ENCODE measurements around the gene RPL23. TPM values are rescaled to one million over a fixed set of nuclear protein-coding genes. Genes with fewer than 3 reads are reported as not detected.

The RPL23 gene
- total RNA-seq, 2 donors from 2014 or later = 1,602 to 2,658 TPM

DNA sequence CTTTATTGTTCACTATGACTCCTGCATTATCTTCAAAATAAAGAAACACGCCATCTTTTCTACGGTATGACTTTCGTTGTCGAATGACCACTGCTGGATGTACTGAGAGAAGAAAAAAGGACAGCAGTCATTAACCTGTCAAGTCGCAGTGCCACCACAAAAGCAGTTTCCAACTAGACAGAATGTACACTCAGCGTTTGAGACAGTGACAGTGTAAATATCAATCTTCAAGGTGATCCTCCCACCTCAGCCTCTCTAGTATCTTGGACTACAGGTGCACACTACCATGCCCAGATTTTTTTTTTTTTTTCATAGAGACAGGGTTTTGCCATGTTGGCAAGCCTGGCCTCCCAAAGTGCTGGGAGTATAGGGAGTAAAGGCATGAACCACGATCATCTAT, 3.1 kb downstream of the RPL23 start:
- no peak for ATAC-seq
- no peak for DNase-seq (ENCODE audit: low spot score in 2 of 2)
- peaks cover 45 to 55% of the 10 kb centered on the region in 2 donors for H3K36me3 Mint-ChIP-seq
- H3K27ac Mint-ChIP-seq = peak overlapping the region in 1 of 2 donors; percentile 83
- H3K9me3 Mint-ChIP-seq = no peaks in the 10 kb centered on the region

DNA sequence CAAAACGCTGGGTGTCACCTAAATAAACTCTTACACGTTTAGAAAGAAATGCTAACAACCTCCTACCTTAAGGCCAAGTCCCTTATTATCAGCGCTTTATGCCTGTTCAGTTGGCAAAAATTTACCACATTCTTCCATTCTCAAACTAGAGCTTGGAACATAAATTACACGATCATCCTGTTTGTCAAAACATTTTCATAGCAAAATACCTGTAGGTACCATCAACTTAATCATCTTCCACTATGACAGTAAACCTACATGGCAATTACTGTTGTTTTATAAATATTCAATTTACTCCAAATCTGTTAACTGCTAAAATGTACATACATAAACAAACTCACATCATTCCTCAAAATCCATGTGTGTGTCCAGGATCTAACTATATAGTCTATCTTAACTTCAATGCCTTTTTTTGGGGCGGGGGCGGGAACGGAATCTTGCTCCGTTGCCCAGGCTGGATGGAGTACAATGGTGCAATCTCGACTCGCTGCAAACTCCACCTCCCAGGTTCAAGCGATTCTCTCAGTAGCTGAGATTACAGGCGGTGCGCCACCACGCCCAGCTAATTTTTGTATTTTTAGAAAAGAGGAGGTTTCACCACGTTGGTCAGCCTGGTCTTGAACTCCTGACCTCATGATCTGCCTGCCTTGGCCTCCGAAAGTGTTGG, 4.4 kb downstream of the RPL23 start:
- peak overlapping the region in 1 of 2 donors; percentile 40 for H3K27ac Mint-ChIP-seq
- DNase-seq (ENCODE audit: low spot score in 2 of 2) = no peak
- peaks cover 45 to 55% of the 10 kb centered on the region in 2 donors for H3K36me3 Mint-ChIP-seq
- no peak for ATAC-seq
- H3K9me3 Mint-ChIP-seq = no peaks in the 10 kb centered on the region

DNA sequence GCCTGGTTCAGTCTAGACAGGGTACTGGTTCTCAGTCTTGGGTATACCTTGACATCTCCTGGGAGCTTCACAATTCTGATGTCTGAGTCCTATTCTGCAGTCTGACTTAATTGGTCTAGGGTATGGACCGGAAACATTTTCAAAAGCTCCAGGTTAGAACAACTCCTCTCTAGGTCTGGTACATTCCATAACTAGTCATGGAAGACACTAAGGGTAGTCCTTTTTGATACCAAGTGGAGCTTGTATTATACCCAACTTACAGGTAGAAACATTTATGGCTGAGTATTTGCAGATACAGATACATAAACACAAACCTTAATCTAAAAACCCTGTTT, 5.0 kb downstream of the RPL23 start:
- ATAC-seq = no peak
- Mint-ChIP-seq H3K27ac (no peak overlapping the region), H3K9me3 (no peaks in the 10 kb centered on the region), H3K36me3 (peaks cover 44 to 51% of the 10 kb centered on the region in 2 donors)
- no peak for DNase-seq (ENCODE audit: low spot score in 2 of 2)

DNA sequence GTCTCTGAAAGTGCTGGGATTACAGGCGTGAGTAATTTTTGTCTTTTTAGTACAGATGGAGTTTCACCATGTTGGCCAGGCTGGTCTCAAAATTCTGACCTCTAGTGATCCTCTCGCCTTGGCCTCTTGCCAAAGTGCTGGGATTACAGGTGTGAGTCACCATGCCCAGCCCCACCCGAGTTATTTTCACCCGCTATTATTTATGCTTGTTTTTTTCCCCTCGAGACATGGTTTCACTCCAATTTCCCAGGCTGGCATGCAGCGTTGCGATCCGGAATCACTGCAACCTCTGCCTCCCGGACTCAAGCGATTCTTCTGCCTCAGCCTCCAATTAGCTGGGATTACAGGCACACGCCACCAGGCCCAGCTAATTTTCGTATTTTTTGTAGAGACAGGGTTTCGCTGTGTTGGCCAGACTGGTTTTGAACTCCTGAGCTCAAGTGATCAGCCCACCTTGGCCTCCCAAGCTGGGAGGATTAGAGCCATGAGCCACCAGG, 9.2 kb downstream of the RPL23 start:
- Mint-ChIP-seq H3K9me3 (no peaks in the 10 kb centered on the region), H3K36me3 (peaks cover 6 to 10% of the 10 kb centered on the region in 2 donors), H3K27ac (no peak overlapping the region)
- no peak for DNase-seq (ENCODE audit: low spot score in 2 of 2)
- ATAC-seq = no peak

DNA sequence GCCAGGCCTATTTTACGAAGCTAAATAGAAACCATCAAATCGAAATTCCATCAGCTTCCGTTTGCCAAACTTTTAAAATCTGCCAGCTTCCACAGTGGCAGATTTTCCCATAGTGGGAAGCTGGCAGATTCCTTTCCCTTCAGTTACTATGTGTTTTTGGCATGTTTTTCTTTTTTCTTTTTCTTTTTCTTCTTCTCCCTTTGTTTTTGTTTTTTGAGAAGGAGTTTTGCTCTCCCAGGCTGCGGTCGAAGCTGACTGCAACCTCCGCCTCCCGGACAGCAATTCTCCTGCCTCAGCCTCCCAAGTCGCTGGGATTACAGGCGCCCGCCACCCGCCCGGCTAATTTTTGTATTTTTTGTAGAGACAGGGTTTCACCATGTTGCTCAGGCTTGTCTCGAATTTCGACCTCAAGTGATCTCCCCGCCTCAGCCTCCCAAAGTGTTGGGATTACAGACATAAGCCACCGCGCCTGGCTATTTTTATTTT, 27.7 kb downstream of the RPL23 start:
- Mint-ChIP-seq H3K9me3 (no peaks in the 10 kb centered on the region), H3K27ac (peak overlapping the region; percentile 98 to 100), H3K36me3 (peaks cover 6 to 9% of the 10 kb centered on the region in 2 donors)
- ATAC-seq = no peak
- no peak for DNase-seq (ENCODE audit: low spot score in 2 of 2)

DNA sequence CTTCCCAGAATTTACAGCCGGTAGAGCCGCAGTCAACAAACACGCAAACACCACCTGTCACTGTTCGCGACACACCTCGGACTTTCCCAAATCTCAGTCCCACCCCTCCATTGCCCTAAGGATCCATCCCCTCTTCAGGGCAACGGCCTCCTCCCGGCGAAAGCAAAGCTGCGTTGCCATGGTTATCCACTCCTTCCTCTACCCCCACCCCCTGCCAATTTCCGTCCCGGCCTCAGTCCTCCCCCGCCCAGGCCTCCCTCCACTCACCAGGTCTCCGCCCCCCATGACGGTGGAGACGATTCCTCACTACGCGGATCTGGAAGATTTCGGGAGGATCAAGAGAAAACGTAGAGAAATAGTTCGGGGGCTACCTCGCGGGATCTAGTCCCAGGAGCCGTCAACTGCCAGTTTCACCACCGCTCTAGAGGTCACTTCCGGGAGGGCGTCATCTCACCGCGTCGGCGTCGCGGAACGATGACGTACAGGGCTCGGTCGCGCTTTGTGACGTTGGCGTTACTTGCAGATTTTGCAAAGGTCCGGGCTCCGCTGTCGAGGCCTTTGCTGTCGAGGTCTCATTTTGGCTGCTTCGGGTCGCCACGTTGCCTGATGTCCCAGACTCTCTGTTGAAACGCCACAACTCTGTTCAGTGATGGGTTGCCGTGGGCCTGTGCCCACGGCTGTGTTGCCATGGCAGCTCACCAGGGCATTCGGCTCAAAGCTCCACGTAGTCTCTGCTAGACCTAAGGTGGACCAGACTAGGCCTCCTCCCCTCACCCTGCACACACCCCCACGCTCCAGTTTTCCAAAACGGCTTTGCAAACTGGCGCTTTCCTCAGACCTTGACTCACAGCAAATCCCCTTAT, 28.4 kb downstream of the RPL23 start, which contains the start of gene CWC25:
Gene CWC25, minus strand, starts transcription at position 423 of the 863 bp plus-strand sequence. Its CDS starts 138 bp downstream, at position 285.
- peak; percentile 86 to 90 for ATAC-seq
- DNase-seq (ENCODE audit: low spot score in 2 of 2) = peak; percentile 98
- Mint-ChIP-seq H3K27ac (peak within 1 kb of the TSS; percentile 98 to 100), H3K36me3 (peaks cover 6 to 9% of the 10 kb centered on the region in 2 donors), H3K9me3 (no peaks in the 10 kb centered on the region)

DNA sequence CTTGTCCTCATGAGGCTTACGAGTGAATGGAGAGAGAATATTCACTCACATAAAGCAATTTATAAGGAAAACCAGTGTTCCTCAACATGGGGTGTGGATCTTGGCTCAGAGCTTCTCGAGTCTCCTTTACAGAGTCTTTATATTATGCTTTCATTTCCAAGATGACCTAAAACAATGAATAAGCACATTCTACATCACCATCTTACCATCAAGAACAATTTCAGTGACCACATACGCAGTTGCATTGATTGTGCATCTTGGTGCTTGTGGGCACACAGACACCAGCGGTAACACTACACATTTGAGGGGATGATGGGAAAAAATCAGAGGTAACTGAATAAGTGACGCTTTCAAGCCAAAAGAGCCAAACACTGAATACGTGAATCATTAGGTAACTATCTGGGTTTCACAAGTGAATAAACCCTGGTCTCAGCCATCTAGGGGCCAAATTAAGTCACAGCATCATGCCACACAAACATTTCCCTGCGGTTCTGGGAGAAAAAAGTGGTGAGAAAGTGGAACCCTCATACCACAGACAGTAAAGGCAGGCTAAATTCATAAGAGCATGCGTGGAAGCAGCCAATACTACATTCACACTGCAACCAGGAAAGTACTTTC, 37.8 kb downstream of the RPL23 start:
- Mint-ChIP-seq H3K36me3 (peaks cover 5 to 12% of the 10 kb centered on the region in 2 donors), H3K9me3 (no peaks in the 10 kb centered on the region), H3K27ac (peak overlapping the region in 1 of 2 donors; percentile 66)
- ATAC-seq = peak; percentile 82 to 83
- DNase-seq (ENCODE audit: low spot score in 2 of 2) = peak in 1 of 2 donors; percentile 17

DNA sequence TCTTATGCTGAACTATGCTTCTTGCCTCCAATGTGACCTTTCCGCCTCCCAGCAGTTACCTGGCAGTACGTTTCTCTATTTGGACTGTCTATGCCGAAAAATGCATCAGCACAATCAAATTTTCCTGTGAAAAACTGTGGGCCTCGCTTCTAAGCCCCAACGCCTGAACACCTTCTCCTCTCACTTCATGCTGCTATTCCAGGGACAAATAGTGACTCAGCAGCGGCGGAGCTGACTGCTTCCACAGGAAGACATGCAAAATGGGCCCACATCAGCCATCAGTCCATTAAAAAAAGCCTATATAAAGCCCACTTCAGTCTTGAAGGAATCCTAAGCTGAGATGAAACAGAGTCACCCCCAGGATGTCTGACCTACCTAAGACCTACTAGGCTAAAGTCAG, 43.7 kb downstream of the RPL23 start:
- no peak for ATAC-seq
- Mint-ChIP-seq H3K9me3 (no peaks in the 10 kb centered on the region), H3K36me3 (peaks cover 12 to 14% of the 10 kb centered on the region in 2 donors), H3K27ac (no peak overlapping the region)
- no peak for DNase-seq (ENCODE audit: low spot score in 2 of 2)

DNA sequence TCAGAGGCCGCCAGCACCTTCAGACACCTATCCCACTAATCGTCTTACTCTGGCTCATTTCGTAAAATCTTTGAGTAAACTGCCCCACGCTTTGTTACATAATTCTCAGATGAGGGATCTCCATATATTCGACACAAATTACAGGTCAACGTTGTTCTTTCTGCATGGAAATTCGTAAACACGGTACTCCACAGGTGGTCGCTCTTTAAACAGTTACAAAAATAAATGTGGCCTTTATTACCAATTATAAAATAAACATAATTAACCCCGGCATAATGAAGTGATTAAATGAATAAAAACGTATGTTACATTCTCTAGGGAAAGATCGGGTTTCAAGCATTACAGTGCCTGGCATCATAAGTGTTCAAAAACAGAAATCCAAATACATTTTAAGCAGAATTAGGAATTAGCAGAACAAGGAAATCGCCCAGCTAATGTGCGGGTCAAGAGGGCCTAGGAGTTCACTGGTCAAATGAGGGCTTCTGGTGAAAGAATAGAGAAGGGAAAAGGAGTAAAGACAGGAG, 53.2 kb downstream of the RPL23 start:
- Mint-ChIP-seq H3K9me3 (no peaks in the 10 kb centered on the region), H3K27ac (peak overlapping the region; percentile 88 to 95), H3K36me3 (peaks cover 22 to 41% of the 10 kb centered on the region in 2 donors)
- DNase-seq (ENCODE audit: low spot score in 2 of 2) = no peak
- no peak for ATAC-seq

DNA sequence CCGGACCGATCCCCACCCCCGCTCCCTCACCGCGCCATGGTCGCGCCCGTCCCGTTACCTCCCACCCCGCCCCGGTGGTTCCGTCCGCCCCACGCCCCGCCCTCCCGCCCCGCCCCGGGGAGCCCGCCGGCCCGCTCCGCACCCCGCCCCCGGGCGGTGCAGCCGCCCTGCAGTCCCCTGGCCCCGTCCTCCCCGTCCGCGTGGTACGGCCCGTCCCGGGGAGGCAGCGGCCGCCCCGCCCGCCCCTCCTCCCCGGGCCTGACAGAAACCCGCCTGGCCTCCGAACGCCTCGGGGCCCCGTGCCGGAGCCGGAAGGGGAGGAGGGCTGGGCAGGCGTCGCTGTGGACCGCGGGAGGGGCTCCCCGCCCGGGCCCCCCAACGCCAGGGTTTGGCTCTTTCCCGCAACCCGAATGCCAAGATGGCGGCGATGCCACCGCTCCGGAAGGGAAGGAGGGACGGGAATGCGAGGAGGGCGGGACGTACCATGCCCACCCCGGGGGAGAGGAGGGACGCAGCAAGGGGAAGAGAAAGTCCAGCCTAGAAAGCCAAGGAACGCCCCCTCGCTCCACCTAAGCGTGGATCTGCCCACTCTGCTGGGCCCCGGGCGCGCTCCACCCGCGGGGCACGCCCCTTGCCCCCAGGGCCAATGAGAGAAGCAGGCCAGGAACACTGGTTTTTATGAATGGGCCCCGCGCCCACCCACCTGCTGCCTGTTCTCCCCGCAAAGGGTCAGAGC, 53.9 kb downstream of the RPL23 start, which contains the start of gene PIP4K2B:
Gene PIP4K2B, minus strand, starts transcription at position 56 of the 736 bp plus-strand sequence. CDS start 132 bp downstream, outside the sequence.
- H3K36me3 Mint-ChIP-seq = peaks cover 22 to 41% of the 10 kb centered on the region in 2 donors
- peak; percentile 83 to 87 for ATAC-seq
- H3K27ac Mint-ChIP-seq = peak within 1 kb of the TSS; percentile 95 to 98

DNA sequence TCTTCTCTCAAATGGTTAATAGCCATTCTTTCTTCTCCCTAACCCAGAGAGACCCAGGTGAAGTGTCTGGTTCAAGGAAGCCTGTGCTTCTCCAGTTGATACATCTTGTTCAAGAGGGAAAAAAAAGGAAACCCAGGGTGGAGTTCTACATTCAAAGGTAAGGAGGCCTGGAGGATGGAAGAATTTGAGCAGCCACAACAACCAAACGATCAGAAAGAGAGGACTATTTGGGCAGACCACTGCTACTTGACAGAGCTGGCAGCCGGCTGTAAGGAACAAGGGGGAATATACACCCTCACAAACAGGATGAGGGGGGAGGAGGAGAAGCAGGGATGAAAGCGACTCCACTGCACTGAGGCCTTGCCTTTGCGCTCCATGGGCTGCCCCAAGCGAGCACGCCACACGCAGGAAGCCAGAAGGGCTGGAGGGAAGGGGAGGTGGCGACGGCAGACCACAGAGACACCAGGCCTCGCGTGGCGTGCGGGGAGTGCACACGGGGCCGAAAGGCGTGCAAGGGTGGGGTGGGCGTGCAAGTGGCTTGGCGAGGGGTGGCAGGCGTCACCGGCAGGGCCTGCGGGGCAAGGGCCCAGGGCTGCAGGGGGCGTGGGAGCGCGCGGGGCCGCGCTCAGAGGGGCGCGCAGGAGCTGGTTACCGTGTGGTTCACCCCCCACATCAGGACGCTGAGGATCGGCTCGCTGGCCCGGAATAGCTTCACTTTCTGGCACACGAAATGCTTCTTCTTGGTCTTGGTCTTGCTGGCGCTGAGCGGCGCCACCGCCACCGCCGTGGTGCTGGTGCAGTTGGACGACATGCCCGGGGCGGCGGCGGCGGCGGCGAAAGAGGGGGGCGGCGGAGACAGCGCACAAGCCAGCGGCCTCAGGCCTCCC, 54.7 kb downstream of the RPL23 start:
- H3K9me3 Mint-ChIP-seq = no peaks in the 10 kb centered on the region
- peak overlapping the region; percentile 95 to 98 for H3K27ac Mint-ChIP-seq
- DNase-seq (ENCODE audit: low spot score in 2 of 2) (peak; percentile 47 to 67), ATAC-seq (peak; percentile 22 to 59)
- H3K36me3 Mint-ChIP-seq = peaks cover 22 to 36% of the 10 kb centered on the region in 2 donors

More for the DNA sequence above, 53.9 kb downstream of the RPL23 start, which contains the start of gene PIP4K2B:
- peak; percentile 87 to 92 for DNase-seq (ENCODE audit: low spot score in 2 of 2)
- H3K9me3 Mint-ChIP-seq = no peaks in the 10 kb centered on the region

Other genes with a start within 250 kb of the RPL23 start
- 1 to 10 TPM; 1.1 to 1.2 TPM for gene SRCIN1, start 247.8 kb downstream of the RPL23 start, total RNA-seq
- gene EPOP, start 178.8 kb downstream of the RPL23 start, total RNA-seq = 10 to 100 TPM; 27.5 to 31.3 TPM
- 100 to 1,000 TPM; 204 to 288 TPM for gene MLLT6, start 148.4 kb downstream of the RPL23 start, total RNA-seq
- 10 to 100 TPM; 32.7 to 40.7 TPM for gene CISD3, start 123.4 kb downstream of the RPL23 start, total RNA-seq
- gene PCGF2, start 105.4 kb downstream of the RPL23 start, total RNA-seq = 1 to 10 TPM; 3.1 to 6.9 TPM
- gene PSMB3, start 101.0 kb downstream of the RPL23 start, total RNA-seq = 100 to 1,000 TPM; 339 to 405 TPM
- gene PIP4K2B, start 54.2 kb downstream of the RPL23 start, total RNA-seq = 10 to 100 TPM; 38.4 to 45.5 TPM
- gene CWC25, start 28.4 kb downstream of the RPL23 start, total RNA-seq = 10 to 100 TPM; 19.2 to 41.9 TPM
- 100 to 1,000 TPM; 141 to 185 TPM for gene LASP1, start 16.3 kb upstream of the RPL23 start, total RNA-seq
- gene FBXO47, start 113.7 kb upstream of the RPL23 start, total RNA-seq = under 1 TPM in 1 of 2 donors, not detected in 1; 0.18 TPM

All from activated naive CD4-positive, alpha-beta T cell treated with anti-CD3 and anti-CD28 coated beads, Interleukin-2, amount 50 U/mL, for 72 hours (primary cell).